GM18870 (cell line): ENCODE data around the gene SLC25A33.
"Not testable (repeated sequence)": the region's sequence is repeated elsewhere in the genome, so short reads cannot be mapped to it uniquely, and the experiment has no call there.

Experiments used
- ATAC-seq: cut with Tn5 transposase; IDR thresholded peaks from one replicate; pipeline ENCODE4 v1.9.1; 2021; ENCODE audit warnings: moderate library complexity; ENCODE audit not compliant: unreplicated experiment

The SLC25A33 gene

DNA sequence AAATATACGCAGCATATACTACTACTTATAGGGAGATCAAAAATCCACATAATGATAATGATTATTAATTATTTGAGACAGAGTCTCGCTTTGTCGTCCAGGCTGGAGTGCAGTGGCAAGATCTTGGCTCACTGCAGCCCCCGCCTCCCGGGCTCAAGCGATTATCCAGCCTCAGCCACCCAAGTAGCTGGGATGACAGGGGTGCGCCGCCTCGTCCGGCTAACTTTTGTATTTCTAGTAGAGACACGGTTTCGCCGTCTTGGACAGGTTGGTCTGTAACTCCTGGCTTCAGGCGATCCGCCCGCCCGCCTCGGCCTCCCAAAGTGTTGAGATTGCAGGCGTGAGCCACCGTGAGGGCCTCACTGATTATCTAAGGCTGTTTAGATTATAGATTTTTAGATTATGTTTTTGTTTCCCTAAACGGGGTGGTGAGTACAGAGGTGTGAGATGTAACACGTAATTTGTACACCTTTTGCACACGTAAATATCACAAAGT lies 548 bp upstream of the SLC25A33 start:
- ATAC-seq: no peak

DNA sequence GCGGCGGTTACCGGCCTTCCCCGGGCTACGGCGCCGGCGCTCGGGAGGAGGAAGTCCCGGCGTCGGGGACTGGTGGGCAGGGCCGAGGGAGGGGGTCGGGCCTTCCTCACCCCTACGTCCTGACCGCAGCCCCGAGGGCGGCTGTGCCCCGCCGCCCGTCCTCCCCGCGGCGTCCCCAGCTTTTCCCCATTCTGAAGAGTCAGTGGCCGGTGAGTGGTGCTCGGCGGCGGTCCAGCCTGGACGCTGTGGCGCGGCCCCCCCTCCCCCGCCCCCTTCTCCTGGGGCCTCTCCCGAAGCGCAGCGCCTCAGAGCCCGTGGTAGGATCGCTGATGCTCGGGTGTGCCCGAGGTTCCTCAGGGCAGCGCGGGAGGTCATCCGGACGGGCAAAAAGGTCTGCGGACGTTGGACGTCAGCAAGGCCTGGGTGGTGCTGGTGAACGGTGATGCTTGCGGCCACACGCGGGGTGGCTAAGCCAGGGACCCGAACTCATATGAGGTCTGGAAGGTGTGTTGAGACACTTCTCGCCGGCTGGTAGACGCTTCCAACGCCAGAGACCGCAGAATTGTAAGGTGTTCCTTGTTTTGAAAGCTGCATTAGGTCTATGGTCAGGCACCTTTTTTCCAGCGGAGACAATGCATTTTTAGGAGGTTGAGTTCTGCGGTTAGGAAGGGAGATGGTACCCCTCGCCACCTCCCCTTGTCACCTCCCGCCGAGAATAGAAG lies 725 bp downstream of the SLC25A33 start:
- peak; percentile 34 for ATAC-seq

DNA sequence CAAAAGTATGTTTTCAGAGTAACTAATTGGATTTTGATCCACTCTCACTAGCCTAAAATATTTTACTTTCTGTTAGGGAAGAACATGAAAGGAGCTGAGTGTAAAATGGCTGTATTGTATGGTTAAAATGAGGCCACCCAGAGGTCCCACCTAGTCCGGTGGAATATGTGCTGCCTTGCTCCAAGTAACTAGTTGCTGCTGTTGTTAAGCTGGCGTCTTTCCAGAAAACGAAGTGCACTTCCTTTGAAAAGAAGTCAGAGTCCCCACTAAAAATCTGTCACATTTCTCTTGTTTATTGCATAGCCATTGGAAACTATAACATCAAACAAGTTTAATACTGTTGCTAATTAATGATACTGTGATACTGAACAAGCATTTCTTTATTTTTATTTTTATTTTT lies 3.2 kb downstream of the SLC25A33 start:
- no peak for ATAC-seq

DNA sequence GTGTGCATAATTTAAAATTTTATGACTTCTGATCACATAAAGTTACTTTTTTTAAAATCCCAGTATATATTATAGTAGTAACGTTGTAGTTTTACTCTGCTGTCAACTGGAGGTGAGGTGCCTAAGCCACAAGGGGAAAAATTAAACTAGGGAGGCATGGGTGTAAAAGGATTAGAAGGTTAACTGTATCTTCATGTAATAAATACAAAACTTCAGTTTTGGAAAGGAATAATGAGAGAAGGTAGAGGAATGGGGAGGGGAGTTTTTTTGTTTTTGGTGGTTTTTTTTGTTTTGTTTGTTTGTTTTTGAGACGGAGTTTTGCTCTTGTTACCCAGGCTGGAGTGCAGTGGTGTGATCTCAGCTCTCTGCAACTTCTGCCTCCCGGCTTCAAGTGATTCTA lies 5.7 kb downstream of the SLC25A33 start:
- no peak for ATAC-seq

GRCh38 chr1:9549955-9550546 lies 10.8 kb downstream of the SLC25A33 start:
- ATAC-seq: no peak

GRCh38 chr1:9551984-9552383 lies 12.7 kb downstream of the SLC25A33 start:
- ATAC-seq: no peak

DNA sequence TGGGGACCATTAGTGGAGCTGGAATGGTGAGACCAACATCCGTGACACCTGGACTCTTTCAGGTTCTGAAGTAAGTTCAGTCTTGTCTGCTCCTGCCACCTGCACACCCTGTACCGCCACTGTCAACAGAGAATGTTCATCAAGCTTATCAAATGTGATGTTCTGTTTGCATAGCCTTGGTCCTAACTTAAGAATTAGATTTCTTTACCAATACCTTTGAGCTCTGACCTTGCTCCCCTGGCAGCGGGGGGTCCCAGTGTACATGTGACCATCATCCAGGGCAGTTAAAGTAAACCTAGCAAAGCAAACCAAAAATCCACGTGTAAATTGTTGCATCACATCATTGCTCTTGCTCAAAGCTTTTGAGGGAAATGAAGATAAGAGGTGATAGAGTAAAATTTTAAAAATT lies 14.5 kb downstream of the SLC25A33 start:
- ATAC-seq: no peak

DNA sequence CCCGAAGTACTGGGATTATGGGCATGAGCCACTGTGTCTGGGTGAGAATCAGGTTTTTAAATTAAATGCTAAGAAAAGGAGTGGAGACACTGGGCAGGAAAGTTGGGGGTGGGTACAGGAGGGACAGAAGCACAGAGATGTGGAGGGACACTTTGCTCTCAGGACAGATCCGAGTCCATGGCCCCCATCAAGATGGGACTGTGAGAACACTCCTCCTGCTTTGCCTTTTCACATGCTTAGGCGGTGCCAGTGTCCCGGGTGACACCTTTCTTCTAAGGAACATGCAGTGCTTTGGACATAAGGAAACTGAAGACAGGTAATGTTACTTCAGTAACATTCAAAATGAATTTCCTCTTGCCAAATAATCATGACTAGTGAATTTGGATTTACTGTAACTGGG lies 16.7 kb downstream of the SLC25A33 start:
- ATAC-seq: no peak

GRCh38 chr1:9557624-9558023 lies 18.4 kb downstream of the SLC25A33 start:
- ATAC-seq: no peak

GRCh38 chr1:9558271-9558945 lies 19.1 kb downstream of the SLC25A33 start:
- no peak for ATAC-seq

- no peak for ATAC-seq
Measured at GRCh38 chr1:9558946-9559545, 19.8 kb downstream of the SLC25A33 start.

GRCh38 chr1:9559673-9560072 lies 20.4 kb downstream of the SLC25A33 start:
- no peak for ATAC-seq

GRCh38 chr1:9560090-9560489 lies 20.8 kb downstream of the SLC25A33 start:
- not testable (repeated sequence) for ATAC-seq

GRCh38 chr1:9561429-9561828 lies 22.2 kb downstream of the SLC25A33 start:
- no peak for ATAC-seq

DNA sequence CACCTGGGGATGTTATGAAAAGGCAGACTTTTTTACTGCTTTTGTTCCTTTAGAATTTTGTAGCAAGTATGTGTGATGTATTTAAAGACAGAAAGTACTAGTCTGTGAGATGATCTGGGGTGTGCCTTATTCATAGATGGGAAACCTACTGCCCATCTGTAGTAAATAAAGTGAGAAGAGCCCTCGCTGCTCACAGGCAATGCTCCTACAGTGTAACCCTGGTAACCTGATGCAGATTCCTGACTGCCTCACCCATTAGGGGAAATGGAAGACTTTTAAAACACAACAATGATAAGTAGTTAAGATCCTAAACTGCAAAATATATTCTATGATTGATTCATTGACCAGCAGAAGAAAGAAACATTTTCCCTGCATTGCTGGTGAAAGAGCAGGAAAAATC lies 30.0 kb downstream of the SLC25A33 start:
- no peak for ATAC-seq

DNA sequence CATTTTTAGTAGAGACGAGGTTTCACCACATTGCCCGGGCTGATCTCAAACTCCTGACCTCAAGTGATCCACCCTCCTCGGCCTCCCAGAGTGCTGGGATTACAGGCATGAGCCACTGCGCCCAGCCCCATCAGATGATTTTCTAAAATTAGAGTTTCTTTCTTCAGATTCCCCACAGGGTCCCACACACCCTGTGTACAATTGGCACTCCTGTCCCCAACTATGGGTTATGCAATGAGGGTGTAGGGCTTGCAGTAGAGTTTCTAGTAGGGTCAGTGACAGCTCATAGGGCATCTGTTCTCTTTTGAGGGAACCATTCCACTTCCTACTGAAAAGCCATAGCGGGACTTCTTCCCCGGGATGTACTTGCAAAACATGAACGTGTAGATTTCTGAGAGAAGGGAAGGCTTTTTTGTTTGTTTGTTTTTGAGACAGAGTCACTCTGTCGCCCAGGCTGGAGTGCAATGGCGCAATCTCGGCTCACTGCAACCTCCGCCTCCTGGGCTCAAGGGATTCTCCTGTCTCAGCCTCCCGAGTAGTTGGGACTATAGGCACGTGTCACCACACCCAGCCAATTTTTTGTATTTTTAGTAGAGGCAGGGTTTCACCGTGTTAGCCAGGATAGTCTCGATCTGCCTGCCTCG lies 31.7 kb downstream of the SLC25A33 start:
- ATAC-seq: not testable (repeated sequence)

DNA sequence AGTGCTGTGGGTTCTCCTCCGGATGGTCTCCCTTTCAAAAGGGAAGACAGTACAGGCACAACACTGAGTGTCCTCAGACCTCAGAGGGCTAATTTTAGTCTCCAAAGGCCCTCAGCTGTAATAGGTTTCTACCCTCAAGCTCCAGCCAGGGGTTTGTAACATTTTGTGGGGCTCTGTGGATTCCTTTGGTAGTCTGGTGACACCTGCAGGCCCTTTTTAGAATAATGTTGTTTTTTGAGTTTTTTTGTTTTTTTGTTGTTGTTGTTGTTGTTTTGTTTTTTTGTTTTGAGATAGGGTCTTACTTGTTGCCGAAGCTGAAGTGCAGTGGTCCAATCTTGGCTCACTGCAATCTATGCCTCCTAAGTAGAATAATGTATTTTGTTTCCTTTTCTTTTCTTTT lies 34.5 kb downstream of the SLC25A33 start:
- no peak for ATAC-seq

DNA sequence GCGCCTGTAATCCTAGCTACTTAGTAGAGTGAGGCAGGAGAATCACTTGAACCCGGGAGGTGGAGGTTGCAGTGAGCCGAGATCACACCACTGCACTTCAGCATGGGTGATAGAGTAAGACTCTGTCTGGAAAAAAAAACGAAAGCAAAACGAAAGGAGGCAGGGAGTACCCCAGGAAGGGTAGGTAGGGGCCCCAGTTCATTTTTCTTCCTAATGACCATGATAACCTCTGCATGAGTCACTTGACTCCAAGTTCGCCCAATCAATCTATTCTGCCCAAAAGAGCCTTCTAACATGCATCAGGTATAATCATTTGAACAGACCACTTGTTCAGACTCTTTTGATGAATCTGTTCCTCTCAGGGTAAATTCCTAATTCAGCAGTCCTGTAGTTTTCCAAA lies 36.2 kb downstream of the SLC25A33 start:
- ATAC-seq: no peak

DNA sequence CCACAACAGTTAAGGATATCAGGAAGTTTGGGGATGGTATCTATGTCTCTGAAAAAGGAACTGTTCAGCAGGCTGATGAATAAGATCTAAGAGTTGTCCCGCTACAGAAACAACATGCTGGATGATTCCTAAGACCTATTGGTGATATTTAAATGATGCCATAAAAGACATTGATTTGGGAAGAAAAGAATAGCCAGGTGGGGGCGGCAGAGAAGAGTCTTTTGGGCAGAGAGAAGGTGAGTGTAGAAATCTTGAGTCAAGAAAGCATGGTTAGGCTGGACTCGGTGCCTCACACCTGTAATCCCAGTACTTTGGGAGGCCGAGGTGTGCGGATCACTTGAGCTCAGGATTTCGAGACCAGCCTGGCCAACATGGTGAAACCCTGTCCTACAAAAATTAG lies 37.6 kb downstream of the SLC25A33 start:
- ATAC-seq: no peak

GRCh38 chr1:9577423-9577822 lies 38.2 kb downstream of the SLC25A33 start:
- no peak for ATAC-seq

DNA sequence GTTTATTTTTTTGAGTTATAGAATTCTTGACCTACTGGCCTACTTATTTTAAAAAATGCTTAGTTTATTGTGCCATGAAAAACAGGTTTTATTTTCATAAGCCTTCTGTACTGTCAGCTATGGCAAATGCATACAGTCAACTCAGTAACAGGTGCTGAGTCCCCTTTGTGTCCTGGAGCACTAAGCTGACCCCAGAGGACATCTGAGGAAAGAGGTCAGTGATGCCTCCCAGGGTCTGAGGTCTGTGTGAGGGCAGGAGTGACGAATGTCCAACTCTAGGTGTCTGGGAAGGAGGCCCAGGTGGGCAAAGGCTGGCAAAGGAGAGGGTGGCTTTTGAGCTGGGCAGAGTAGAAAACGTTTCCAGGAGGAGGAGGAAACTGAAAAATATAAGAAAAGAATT lies 41.7 kb downstream of the SLC25A33 start:
- ATAC-seq: no peak
